Lower leg skin (tissue), 4 donors: Measurements from ENCODE around the gene MAGEL2. TPM values are rescaled to one million over a fixed set of nuclear protein-coding genes. Genes with fewer than 3 reads are reported as not detected.

Source experiments
- DNase-seq, 2 donors: peaks; one replicate each; pipeline ENCODE4 v3.0.0-alpha.2; 2019; ENCODE audit warnings: low spot score in 2 of 2
- H3K4me3 ChIP-seq: fragments of 200-600 bp; sonication (generic); 2 replicates; pipeline ENCODE4 v1.5.1; 2017; ENCODE audit warnings: mild to moderate bottlenecking, low read depth; ENCODE audit not compliant: poor library complexity, severe bottlenecking
- POLR2A ChIP-seq, 2 donors: fragments of 450-650 bp; IDR thresholded peaks; one replicate each; pipeline ENCODE4 v1.6.1; 2016 to 2017; ENCODE audit warnings: antibody characterized with exemption in 2 of 2, mild to moderate bottlenecking in 1 of 2, moderate library complexity in 1 of 2
- WGBS, 2 donors: methylation state at CpG; one replicate each; pipeline ENCODE4 v1.1.5; 2018; 5-methylcytosine and 5-hydroxymethylcytosine counted together
- intact Hi-C: fragments of 100-400 bp; cut with DNase I; formaldehyde crosslinking; loops from one replicate; pipeline ENCODE4 v1.15.0; 2023; ENCODE audit warnings: low total_unique reads
- total RNA-seq, 4 donors: library from RNA; depleted of rRNA; stranded (reverse); fragments of >200 nt; gene quantifications; one replicate each; pipeline ENCODE4 v1.1.0, GENCODE V29; 2016
- TF ChIP-seq, protein P1 (sequence below), 3 donors: fragments of 450-650 bp; IDR thresholded peaks; one replicate each; pipeline ENCODE4 v1.5.1; 2016; ENCODE audit warnings: antibody characterized with exemption in 3 of 3, mild to moderate bottlenecking in 3 of 3, moderate library complexity in 2 of 3

The MAGEL2 gene
- total RNA-seq, 4 donors from 2014 or later: 0.06 TPM; not detected in 3

DNA sequence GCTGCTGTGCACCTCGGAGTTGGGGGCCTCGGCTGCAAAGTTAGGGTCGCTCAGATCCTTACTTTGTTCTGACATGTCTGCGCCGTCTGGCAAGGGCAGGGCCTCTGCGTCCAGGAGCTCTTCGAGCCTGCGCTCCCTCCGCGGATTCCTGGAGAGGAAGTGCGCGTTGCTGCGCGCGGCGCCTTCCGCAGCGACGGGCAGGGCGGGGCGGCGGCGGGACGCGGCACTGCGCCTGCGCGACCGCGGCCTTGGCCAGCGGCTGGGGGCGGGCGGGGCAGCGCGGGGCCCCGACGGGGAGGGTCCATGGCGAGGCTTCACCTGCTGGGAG lies 39.4 kb upstream of the MAGEL2 start, which contains the start of gene NDN:
NDN (minus strand) TSS at position 163 of the 328 bp plus-strand sequence; CDS start at position 75, 88 bp downstream.
- no peak for DNase-seq
- intact Hi-C loops: no loop called here
- H3K4me3 ChIP-seq: peak within 1 kb of the TSS; percentile 15
- TF ChIP-seq, protein P1, sequence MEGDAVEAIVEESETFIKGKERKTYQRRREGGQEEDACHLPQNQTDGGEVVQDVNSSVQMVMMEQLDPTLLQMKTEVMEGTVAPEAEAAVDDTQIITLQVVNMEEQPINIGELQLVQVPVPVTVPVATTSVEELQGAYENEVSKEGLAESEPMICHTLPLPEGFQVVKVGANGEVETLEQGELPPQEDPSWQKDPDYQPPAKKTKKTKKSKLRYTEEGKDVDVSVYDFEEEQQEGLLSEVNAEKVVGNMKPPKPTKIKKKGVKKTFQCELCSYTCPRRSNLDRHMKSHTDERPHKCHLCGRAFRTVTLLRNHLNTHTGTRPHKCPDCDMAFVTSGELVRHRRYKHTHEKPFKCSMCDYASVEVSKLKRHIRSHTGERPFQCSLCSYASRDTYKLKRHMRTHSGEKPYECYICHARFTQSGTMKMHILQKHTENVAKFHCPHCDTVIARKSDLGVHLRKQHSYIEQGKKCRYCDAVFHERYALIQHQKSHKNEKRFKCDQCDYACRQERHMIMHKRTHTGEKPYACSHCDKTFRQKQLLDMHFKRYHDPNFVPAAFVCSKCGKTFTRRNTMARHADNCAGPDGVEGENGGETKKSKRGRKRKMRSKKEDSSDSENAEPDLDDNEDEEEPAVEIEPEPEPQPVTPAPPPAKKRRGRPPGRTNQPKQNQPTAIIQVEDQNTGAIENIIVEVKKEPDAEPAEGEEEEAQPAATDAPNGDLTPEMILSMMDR (IDR thresholded peaks at IDR 0.05): no peak
- no peak for TF ChIP-seq POLR2A (IDR thresholded peaks at IDR 0.05)
- 24 to 35% methylated on average over 36 to 37 of the region's 38 CpGs for WGBS, 2 donors

DNA sequence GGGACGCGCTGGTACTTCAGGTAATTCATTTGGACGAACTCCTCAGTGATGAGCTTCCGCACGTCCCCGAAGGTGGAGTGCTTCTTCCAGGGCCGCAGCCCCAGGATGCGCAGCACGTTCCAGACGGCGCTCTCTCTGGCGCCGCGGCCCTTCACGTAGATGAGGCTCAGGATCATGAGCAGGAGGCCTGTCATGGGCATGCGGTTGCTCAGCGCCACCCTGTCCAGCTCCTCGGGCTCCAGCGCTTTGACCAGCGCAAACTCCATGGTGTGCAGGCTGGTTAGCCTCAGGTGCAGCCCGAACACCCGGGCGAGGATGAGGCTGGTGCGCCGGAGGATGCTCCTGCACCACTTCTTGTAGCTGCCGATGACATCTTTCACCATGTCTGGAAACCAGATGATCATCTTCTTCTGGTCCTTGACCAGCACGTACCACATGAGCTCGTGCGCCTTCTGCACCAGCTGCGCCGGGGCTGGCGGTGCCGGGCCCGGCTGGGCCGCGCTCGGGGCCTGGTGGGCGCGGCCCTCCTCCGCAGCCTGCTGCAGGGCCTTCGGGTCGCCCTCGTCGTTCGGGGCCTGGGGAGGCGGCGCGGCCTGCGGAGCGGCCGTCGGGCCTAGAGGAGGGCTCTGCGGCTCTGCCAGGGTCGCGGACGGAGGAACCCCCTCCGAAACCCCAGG lies 38.9 kb upstream of the MAGEL2 start:
- intact Hi-C loops: no loop called here
- H3K4me3 ChIP-seq: peak overlapping the region; percentile 15
- TF ChIP-seq, protein P1 (IDR thresholded peaks at IDR 0.05): no peak
- no peak for TF ChIP-seq POLR2A (IDR thresholded peaks at IDR 0.05)
- no peak for DNase-seq
- WGBS, 2 donors: 45 to 46% methylated on average over 23 to 54 of the region's 57 CpGs

DNA sequence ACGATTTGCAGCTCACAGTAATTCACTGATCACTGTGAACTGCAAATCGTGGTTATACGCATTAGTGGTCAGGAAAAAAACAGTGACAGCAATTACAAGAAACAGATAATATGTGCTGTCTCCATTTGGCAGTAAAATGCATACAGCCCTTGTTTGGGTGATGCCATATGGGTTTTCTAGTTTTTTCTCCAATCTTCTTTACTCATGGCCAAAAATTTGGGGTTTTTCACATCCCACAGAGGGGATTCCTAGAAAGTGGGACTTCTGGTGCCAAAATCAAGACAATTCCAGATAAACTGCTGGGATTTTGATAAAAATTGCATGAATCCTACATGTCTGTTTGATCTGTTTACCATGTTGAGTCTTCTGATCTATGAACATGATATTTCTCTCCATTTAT lies 23.8 kb upstream of the MAGEL2 start:
- TF ChIP-seq, protein P1 (IDR thresholded peaks at IDR 0.05): no peak
- no peak for TF ChIP-seq POLR2A (IDR thresholded peaks at IDR 0.05)
- no peak overlapping the region for H3K4me3 ChIP-seq
- 46 to 53% methylated on average over 3 of the region's 3 CpGs for WGBS, 2 donors
- intact Hi-C loops: no loop called here
- DNase-seq: no peak

DNA sequence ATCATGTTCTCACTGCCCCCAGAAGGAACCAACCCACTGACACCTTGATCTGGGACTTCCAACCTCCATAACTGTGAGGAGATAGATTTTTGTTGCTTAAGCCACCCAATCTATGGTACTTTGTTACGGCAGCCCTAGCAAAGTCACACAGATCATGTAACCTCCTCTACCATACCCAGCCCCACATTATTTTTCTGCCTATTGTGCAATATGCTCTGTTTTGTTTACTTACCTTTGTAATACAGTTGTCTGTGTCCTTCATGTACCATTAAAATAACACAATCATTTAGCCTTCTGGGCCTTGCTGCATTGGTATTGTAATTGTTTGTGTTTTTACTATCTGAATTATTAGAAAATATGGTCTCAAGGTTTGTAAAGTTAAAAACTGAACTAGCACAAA lies 23.3 kb upstream of the MAGEL2 start:
- 91 to 92% methylated on average over 1 of the region's 1 CpG for WGBS, 2 donors
- TF ChIP-seq, protein P1 (IDR thresholded peaks at IDR 0.05): no peak
- no peak for TF ChIP-seq POLR2A (IDR thresholded peaks at IDR 0.05)
- intact Hi-C loops: no loop called here

DNA sequence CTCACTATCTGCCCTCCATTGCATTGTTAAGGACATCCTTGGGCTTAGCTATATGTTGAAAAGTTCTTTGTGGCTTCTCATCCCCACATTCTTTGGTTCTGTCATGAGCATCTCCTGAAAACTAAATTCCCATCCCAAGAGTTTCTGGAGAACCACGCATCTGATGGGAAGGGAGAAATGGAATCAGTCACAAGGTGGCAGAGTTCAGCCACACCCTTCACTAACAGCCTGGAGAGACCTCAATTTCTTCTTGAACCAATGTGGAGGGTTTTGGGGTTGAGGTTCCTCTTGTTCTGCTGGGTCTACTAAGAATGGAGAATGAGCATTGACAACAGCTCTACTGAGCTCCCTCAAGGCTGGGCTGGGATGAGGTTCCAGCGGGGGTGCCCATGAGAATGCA lies 15.6 kb upstream of the MAGEL2 start:
- no peak overlapping the region for H3K4me3 ChIP-seq
- TF ChIP-seq, protein P1 (IDR thresholded peaks at IDR 0.05): no peak
- no peak for TF ChIP-seq POLR2A (IDR thresholded peaks at IDR 0.05)
- intact Hi-C loops: no loop called here
- no peak for DNase-seq
- 44 to 52% methylated on average over 2 of the region's 2 CpGs for WGBS, 2 donors

More for the DNA sequence above, 23.3 kb upstream of the MAGEL2 start:
- no peak for DNase-seq
- no peak overlapping the region for H3K4me3 ChIP-seq
